HG03175 (cell line): ENCODE results near the gene CLEC16A.
A peak's percentile ranks its signal among the peaks of the same experiment; 100 is the strongest.
"Not testable (repeated sequence)": the region's sequence is repeated elsewhere in the genome, so short reads cannot be mapped to it uniquely, and the experiment has no call there.

Source experiments
- ATAC-seq: cut with Tn5 transposase; IDR thresholded peaks from one replicate; pipeline ENCODE4 v1.9.1; 2021; ENCODE audit warnings: mild to moderate bottlenecking, moderate library complexity; ENCODE audit not compliant: unreplicated experiment

Gene CLEC16A

DNA sequence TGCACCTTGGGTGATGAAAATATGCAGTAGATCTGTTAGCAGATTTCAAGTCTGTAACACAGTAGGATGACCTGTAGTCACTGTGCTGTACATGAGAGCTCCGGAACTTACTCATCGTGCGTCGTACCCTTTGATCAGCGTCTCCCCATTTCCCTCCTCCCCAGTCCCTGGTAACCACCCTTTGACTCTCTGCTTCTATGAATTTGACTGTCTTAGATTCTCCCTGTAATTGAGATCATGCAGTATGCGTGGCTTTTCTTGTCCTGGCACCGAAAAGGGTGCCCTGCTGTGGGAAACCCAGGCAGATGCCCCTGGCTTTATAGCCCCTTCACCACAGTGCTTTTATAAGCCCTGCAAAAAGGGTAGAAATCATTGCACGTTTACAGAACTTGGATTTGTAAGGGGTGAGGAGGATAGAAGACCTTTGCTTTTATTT is 20.5 kb downstream of the CLEC16A start:
- peak; percentile 35 for ATAC-seq

- peak; percentile 69 for ATAC-seq
Observed at GRCh38 chr16:10965440-10966061, 21.2 kb downstream of the CLEC16A start.

DNA sequence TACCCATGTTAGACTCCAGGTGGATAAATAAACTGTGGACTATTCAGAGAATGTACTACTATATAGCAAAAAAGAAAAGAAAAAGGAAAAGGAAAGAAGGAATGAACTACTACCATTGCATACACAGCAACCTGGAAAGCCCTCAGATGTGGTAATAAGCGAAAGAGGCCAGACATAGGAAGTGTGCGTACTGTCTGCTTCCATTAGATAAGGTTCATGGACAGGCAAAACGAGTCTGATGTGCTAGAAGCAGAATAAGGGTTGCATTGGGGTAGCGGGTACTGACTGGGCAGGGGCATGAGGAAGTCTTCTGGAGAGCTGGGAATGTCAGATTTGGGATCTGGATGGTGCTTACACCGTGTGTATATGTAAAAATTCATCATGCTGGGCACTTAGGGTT is 21.8 kb downstream of the CLEC16A start:
- ATAC-seq: no peak

DNA sequence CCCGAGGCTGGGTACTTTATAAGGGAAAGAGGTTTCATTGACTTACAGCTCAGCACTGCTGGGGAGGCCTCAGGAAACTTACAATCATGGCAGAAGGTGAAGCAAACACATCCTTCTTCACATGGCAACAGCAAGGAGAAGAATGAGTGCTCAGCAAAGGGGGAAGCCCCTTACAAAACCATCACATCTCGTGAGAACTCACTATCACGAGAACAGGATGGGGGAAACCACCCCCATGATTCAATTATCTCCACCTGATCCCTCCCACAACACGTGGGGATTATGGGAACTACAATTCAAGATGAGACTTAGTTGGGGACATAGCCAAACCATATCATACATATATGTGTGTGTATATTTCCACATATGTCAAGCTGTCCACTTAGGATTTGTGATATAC is 22.2 kb downstream of the CLEC16A start:
- not testable (repeated sequence) for ATAC-seq

DNA sequence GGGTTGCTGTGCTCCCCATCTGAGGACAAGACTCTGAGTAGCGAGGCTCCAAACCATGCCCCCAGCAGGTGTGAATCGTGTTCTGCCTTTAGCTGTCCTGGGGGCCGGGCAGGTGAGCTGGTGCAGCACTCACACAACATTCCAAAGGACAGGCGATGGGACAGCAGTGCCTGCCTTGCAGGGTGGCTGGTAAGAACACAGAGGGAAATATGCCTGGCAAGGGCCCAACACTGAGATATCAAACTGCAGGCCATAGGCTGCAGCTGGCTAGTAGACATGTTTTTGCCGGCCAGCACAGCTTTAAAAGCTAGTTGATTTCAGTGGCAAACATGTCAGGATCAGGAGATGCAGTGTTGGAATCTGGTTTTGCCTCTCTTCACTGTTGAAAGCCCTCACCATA is 23.6 kb downstream of the CLEC16A start:
- no peak for ATAC-seq

DNA sequence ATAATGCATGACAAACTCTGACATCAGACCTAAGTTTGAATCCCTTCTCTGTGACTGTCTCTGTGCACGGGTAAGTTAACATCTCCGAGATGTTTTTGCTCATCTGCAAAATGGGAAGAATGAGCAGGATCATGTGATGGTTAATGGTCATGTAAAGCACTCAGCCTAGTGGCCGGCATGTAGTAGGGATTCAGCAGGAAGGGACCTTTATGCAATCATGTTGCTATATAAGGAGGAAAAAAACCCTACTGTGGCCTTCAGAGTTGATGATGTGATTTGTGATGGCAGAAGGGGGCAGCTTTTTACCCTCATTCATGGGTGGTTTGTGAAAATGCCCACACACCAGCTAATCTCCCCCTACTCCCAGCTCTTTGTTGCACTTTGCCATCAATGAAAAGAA is 24.1 kb downstream of the CLEC16A start:
- ATAC-seq: no peak

DNA sequence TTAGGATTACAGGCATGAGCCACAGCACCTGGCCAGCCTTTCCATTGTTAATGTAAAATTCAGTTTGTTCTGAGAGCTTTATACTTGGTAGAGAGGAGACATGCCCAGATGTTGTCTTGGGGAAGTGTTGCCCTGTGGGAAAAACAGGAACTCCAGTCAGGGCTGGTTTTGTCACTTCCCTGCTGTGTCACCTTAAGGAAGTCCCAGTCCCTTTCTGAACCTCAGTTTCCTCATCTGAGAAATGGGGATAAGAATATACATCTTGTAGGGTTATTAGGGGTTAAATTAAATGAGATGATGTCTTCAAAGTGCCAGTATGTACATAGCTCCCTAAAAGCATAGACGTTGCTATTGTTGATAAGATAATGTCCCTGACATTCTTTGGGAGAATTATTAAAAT is 25.3 kb downstream of the CLEC16A start:
- ATAC-seq: no peak

GRCh38 chr16:10970065-10970464 is 25.7 kb downstream of the CLEC16A start:
- no peak for ATAC-seq

GRCh38 chr16:10971560-10971961 is 27.2 kb downstream of the CLEC16A start:
- ATAC-seq: no peak

DNA sequence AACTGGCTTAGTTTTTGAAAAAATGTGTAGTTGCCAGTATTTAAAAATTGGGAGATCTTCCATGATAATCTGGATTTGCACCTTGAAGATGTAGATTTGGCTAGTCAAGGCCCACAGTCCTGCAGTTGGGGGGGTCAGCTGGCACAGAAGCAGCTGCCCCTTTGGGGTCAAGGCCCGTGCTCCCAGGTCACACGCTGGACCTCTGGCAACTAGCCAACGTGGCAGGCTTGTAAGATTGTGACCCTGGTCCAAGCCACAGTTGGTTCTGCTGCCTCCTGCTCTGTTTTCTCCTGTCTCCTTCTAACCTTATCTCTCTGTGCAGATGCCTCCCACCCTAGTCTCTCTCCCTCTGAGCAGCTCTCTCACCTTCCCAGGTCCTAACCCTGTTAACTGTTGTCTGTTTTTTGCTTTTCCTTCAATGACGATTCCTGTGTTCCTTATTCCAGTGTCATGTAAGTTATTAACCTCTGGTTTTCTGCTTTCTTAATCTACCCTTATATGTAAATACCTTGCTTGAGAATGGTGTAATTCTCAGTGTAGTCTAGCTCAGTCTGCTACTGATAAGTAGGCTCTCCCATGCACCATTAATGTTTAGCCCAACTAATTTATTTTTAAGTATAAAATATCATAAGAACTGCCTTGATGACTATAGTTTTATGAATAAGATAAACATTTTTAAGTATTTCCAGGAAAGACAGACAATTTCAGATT is 27.9 kb downstream of the CLEC16A start:
- no peak for ATAC-seq

DNA sequence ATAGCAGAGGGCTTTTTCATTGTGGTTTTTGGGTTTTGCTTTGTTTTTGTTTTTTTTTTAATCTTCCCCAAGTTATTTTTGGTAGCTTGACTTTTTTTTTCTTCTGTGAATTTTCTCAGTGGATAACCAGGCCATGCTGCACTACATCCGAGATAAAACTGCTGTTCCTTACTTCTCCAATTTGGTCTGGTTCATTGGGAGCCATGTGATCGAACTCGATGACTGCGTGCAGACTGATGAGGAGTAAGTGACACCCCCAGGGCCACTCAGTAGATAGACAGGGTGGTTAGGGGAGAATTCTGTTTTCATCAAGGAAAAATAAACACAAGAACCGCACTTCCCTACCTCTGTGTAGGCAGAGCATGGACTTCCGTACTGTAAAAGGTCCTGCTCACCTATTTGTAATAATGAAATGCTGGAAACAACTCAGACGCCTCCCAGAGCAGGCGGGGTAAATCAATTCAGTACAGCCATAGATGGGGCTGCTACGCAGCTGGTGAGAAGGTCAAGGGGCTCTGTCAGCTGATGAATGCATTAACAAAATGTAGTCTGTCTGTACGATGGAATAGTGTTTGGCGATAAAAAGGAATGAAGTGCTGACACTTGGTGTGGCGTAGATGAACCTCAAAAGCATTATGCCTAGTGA is 28.6 kb downstream of the CLEC16A start:
- no peak for ATAC-seq

DNA sequence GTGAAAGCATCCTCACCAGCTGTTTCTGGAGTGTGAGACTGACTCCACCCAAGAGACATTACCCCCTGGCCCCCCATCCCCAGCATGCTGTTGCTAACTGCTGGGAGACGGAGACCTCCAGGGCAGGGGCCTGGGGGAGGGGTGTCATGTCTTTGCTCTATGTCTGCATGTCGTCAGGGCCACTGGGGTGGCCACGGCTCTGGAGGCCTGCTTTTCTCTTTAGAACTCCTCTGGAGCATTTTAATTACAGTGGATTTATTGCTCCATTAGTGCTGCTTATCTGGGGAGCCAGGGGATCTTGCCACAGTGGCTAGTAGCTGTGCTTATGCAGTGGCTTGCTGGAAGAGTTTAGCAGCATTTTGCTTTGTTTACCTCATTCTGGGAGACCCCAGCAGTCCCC is 32.3 kb downstream of the CLEC16A start:
- no peak for ATAC-seq

- ATAC-seq: no peak
Observed at GRCh38 chr16:10978124-10978523, 33.8 kb downstream of the CLEC16A start.

DNA sequence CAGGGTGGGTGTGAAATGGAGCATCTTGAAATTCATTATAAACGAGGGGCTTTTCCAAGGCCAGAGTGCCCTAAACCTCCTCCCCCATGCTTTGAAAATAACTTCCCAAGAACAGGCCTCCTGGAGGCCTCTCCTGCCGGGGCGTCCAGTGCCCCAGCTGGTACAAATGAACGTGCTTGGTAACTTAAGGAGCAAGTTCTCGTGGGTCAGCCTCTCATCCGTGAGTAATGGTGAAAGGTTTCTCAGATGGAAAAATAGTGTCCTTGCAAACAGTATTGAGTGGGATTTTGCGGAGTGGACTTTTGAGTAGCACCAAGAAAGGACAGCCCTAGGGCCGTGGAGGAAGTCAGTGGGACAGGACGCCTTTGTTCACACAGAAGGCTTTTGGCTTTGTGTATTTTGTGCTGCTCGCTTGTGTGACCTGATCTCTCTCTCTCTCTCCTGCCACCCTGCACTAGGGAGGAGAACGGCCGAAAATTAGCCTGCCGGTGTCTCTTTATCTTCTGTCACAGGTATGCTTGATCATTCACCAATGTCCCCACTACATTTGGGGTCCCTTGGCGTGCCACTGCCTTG is 34.6 kb downstream of the CLEC16A start:
- no peak for ATAC-seq

- ATAC-seq: no peak
Observed at GRCh38 chr16:10979717-10980601, 35.6 kb downstream of the CLEC16A start.

- no peak for ATAC-seq
Observed at GRCh38 chr16:10980813-10981212, 36.4 kb downstream of the CLEC16A start.

- peak; percentile 81 for ATAC-seq
Observed at GRCh38 chr16:10981697-10982216, 37.4 kb downstream of the CLEC16A start.

- peak; percentile 67 for ATAC-seq
Observed at GRCh38 chr16:10982465-10983150, 38.2 kb downstream of the CLEC16A start.

GRCh38 chr16:10983159-10983558 is 38.8 kb downstream of the CLEC16A start:
- peak; percentile 22 for ATAC-seq

- no peak for ATAC-seq
Observed at GRCh38 chr16:10984509-10984908, 40.1 kb downstream of the CLEC16A start.
